ENCODE results near the gene NCAN.
"Not testable (repeated sequence)": the region's sequence is repeated elsewhere in the genome, so short reads cannot be mapped to it uniquely, and the experiment has no call there.

NCAN gene

DNA sequence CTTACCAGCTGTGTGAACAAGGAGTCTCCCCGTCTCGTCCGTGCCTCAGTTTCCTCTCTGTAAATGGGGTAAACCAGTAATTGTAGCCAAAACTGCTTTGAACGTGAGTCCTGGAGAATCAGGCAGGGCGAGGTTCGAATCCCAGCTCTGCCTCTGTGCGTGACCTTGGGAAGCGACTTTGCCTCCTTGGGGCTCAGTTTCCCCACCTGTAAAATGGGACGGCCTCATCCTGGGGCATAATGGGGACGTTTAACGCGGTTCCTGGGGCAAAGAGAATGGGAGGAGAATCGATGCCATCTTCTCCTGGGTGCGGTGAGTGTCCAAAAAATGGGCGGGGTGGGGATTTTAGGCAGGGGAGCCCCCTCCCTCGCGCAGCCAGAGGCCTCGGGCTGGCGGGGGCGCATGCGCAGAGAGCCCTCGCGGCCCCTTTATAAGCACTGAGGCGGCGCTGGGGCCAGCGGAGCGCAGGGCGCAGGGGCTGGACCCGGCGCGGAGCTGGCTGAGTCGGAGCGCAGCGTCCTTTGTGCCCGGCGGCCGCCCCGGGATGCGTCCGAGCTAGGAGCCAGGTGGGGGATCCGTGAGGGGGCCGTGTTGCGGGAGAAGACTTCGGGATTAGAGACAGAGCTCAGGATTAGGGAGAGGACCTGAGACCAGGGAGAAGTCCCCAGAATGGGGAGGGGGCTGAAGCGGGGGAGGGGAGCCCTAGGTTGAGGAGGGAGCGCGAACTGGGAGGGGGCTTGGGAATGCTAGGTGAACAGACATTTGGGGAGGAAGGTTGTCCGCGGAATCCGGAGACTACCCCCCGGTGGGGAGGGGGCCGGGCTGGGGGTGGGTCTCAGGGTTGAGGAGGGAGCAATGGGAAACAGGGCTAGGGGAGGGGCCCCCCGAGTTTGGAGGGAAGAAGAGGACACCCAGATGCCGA is at the start of gene NCAN:
TSS of gene NCAN (plus strand) at position 460 of the 922 bp plus-strand sequence. CDS start 4,996 bp downstream, outside the sequence.
- no peak for DNase-seq (ENCODE audit: low read depth)

DNA sequence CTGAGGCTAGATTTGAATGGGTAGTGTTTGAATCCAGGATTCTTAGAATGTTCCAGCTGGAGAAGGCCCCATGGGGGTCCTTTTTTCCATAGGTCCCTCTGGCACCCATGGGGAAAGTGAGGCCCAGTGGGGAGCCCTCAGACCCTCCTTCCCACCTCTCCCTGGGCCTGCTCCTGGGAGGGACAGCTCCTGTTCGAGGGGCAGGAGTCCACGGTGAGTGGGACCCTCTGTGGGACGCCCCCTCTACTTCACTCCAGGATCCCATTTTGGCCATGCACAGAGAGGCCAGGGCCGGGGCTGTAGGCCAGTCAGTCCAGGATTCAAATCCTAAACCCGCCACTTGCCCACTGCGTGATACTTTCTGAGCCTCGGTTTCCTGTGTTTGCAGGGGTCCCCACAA is 49.3 kb upstream of the NCAN start:
- DNase-seq (ENCODE audit: low read depth), result no peak

DNA sequence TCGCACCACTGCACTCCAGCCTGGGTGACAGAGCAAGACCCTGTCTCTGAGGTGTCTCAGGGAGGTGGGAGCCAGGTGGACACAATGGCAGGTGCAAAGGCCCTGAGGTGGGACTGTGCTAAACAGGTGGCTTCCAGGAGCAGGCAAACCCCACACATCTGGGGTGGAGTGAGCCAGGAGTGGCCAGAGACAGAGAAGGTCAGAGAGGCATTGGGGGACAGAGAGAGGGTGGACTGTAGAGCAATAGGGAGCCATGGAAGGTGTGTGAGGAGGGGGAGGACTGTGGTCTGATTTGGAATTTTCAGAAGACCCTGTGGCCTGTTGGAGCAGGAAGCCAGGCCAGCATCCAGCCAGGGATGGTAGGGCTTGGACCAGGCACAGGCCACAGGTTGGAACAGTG is 46.4 kb upstream of the NCAN start:
- no peak for DNase-seq (ENCODE audit: low read depth)

DNA sequence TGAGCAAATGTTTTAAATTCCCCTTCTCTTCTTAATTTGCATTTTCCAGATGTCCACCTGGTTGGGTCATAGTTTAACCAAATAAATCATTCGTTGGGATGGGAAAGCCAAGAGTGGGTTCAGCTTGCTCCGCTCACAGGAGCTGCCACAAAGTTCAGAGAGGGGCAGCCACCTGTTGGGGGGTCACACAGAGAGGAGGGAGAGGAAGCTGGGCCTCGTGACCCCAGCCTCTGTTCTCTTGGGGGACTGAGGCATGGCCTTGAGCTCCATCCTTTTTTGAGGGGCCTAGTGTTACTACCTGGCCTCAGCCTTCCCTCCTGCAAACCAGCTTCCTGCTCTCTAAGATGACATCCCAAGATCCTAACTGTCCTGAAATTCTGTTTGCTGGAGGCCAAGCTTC is 44.1 kb upstream of the NCAN start:
- DNase-seq (ENCODE audit: low read depth), result no peak

DNA sequence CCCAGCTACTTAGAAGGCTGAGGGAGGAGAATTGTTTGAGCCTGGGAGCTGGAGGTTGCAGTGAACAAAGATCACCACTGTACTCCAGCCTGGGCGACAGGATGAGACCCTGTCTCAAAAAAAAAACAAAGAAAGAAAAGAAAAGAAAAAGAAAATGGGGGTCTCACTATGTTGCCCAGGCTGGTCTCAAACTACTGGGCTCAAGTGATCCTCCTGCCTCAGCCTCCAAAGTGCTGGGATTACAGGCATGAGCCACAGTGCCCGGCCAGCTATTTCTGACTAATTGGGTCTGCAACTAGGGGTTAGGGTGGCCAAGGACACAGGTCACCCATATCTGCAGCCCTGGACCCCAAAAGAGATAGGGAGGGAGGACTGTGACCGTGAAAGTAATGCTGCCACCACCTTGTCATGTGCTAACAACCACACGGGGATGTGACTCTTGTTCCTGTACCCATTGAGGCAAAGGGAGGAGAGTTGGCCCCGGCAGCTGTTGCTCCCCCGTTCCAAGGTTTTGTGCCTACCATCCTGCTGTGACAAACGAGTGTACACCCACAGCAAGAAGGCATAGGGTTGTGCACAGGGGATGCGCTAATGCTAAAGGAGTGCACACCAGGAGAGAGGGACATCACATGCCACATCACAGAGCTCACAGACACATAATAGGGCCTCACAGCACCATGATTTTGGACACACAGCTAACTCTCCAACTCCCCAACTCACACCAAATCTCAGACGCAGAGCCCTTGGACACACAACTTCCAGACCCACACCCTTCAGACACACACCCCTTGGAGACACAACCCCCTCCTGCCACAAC is 42.3 kb upstream of the NCAN start:
- no peak for DNase-seq (ENCODE audit: low read depth)

DNA sequence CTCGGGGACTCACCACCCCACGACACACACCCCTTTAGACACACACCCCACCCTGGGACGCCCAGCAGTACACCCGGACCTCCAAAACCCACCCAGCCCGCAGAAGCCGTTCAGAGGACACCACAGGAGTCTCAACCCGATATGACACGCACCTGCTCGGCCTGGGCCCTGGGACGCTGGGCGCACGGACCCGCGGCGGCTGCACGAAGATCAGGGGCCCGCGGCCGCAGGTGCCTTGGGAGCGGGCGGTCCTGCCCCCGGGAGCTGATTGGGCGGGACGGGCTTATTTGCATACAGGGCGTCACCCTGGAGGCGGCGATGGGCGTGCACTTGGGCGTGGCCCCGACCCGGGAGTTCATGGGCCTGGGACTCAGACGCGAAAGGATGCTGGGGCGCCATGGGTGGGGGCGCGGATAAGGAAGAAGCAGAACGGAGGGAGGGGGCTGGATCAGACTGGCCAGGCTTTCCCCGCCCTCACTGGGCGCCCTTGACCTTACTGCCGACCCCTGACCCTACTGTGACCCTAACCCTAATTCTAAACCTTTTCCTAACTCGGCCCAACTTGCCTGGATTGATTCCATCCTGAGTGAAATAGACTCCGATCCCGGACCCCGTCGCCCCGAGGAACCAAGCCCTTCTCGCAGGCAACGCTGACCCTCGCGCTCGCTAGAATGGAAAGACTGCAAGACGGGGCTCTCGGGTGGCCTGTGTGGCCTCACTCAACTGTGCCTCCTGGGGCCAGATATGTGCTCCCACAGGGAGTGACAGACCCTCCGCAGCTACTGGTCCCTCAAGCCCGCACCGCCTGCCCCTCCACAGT is 41.5 kb upstream of the NCAN start, which contains the start of gene MEF2B:
TSS of gene MEF2B (minus strand) at position 211 of the 820 bp plus-strand sequence. CDS start 19,528 bp downstream, outside the sequence.
- DNase-seq (ENCODE audit: low read depth), result peak; percentile 51

DNA sequence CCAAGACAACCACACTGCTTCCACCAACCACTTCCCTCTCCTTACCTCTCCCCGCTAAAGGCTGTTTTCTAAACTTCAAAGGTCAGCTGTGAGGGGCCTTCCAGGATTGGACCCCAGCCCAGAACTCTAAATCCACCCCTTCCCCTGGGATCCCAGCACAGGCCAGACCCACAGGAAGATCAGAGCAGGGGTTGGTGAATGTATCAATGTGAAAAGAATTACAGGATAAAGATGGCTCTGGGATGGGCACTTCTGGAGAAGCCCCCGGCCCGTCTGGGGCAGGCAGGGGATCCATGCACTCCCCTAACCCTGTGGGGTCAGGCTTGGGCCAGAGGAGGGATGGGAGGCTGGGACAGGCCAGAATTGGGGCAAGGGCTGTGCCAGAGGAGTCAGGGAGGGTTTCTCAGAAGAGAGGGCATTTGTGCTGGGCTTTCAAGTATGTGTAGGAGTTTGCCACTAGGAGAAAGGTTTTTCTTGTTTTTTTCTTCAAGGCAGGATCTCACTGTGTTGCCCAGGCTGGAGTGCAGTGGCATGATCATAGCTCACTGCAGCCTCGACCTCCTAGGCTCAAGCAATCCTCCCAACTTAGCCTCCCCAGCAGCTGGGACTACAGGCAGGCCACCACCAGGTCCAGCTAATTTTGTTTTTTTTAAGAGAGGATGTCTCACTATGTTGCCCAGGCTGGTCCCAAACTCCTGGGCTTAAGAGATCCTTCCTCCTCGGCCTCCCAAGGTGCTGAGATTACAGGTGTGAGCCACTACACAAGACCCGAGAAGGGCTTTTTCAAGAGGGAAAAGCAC is 40.7 kb upstream of the NCAN start:
- no peak for DNase-seq (ENCODE audit: low read depth)

DNA sequence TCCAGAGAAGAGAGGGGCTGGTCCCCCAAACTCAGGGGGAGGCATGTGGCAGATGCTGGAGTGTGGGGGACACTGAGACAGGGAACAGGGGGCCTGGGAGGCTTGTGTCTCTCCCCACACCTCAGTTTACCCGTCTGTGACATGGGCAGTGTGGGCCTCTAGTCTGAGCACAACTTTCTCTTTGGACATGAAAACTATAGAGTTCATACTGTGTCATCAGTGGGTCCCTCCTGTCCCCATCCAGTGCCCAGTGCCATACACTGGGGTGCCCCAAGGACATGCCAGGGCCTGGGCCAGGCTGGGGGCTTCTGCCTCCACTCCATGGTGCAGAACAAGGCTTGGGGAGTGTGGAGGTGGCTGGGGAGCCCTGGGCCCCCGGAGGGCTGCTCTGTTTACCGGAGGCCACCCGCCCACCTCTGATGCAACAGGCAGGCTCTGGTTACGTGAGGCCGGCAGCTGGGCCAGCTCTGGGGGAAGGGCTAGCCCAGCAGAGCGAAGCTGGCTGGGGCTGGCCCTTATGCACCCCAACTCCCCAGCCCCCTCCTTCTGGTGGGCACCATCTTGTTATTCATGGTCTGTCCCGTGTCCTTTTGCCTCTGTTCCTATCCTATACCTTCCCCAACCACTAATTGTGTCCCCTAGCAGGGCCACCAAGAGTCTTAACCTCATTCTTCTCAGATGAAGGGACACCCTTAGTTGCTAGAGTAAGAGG is 39.8 kb upstream of the NCAN start:
- DNase-seq (ENCODE audit: low read depth), result no peak

DNA sequence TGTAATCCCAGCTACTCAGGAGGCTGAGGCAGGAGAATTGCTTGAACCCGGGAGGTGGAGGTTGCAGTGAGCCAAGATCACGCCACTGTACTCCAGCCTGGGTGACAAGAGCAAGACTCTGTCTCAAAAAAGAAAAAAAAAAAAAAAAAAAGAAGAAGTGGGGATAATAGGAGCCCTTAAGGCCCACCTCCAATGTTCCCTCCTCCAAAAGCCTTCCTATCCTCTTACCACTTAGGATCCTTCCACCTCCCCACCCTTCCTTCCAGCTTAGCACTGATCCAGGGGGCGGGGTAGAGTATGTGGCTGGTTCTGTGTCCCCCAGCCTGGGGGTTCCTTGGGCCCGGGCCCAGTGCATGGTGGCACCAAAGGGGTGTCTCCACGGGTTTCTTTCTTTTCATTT is 38.5 kb upstream of the NCAN start:
- not testable (repeated sequence) for DNase-seq (ENCODE audit: low read depth)

DNA sequence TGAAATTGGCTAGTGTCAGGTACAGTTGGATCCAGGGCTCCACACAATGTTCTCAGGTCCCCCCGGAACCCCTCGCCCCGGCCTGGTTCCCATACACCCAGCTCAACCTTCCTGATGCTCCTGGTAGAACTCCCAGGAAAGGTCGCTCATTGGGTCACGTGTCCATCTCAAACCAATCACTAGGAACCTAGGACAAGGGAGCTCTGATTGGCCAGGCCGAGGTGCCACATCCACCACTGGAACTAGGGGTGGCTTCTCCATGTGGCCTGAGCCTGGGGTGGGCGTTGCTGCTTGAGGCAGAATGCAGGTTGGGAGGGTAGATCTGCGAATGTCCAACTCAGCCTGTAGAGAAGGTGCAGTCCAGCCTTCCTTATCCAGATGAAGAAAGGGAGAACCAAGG is 34.8 kb upstream of the NCAN start:
- DNase-seq (ENCODE audit: low read depth), result peak; percentile 26

DNA sequence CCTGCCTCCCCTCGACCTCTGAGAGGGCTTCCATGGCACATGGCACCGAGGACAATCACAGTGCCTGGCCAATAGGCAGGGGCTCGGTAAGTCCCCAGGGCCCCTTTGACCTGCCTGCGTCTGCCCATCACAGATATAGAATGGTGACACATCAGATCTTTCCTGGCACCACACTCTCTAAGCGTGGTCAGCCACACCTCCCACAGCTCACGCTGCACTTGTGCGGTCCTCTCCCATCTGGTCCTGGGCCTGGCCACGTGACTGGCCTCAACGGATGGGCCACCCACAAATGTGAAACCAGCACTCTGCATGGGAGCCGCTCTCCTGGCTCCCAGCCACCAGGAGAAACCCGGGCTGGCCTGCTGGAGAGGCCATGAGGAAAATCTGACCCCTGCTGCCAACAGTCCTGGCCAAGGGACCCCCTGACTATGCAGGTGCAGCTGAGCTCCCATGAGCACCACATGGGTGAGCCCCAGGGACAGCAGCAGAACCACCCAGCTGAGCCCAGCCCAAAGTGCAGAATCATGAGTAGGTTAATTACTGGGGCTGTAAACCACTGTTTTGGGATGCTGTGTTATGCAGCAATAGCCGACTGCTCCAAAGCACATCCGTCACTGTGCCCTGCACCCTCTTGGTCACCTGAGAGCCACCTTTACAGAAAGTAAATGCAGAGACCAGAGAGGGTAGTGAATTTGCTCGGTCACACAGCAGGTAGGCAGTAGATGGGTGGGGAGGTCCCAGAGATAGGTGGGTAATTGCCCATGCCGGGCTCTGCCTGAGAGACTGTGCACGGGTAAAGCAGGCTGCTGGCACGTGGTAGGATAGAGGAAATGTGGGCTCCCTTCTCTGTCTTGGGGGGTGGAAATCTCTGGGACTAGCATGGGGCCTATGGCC is 32.0 kb upstream of the NCAN start:
- DNase-seq (ENCODE audit: low read depth), result no peak

DNA sequence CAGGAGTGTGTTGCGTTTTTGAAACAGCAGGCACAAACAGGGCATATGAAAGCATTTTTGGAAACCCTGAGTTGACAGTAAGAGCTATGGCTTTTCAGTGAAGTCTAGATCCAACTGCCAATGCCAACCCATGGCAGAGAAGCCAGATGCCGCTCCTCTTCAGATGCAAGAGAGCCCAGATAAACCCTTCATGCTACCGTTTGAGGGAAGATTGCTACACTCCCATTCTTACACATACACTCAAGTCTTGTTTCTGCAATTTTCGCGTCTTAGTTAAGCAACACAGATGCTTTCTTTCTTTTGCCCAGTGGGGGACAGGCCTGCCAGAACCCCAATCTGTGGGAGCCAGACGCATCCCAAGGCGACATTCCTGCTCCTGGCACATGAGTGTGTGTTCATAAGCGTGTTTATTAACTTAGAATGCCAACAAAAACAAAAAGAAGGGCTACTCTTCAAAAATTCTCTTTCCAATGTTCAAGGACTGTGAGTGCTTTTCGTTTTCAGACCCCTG is 30.2 kb upstream of the NCAN start:
- no peak for DNase-seq (ENCODE audit: low read depth)

DNA sequence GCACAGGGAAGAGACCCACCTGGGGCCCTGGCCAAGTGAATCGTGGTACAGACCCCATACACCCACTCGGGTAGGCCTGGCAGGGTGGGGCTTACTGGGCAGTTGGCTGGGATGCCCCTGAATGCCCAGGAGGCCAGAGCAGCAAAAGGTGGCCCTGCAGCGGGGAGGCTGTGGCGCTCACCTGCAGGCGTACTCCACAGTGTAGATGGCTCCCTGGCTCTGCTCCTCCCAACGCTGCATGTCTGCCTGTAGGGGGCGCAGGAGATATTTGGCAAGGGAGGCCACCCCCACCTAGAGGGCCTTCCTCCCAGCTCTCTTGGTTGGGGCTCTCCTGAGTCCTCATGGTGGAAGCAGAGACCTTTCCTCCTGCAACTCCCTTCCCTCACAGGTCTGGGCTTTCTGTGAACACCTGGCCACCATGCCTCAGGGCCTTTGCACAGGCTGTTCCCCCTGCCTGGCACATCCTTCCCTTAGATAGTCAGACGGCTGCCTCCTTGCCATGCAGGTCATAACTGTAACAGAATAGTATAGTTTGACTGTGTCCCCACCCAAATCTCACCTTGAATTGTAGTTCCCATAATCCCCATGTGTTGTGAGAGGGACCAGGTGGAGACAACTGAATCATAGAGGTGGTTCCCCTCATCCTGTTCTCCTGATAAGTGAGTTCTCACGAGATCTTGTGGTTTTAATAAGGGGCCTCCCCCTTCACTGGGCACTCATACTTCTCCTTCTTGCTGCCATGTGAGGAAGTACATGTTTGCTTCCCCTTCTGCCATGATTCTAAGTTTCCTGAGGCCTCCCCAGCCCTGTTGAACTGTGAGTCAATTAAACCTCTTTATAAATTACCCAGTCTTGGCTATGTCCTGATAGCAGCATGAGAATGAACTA is 25.7 kb upstream of the NCAN start:
- peak; percentile 72 for DNase-seq (ENCODE audit: low read depth)

DNA sequence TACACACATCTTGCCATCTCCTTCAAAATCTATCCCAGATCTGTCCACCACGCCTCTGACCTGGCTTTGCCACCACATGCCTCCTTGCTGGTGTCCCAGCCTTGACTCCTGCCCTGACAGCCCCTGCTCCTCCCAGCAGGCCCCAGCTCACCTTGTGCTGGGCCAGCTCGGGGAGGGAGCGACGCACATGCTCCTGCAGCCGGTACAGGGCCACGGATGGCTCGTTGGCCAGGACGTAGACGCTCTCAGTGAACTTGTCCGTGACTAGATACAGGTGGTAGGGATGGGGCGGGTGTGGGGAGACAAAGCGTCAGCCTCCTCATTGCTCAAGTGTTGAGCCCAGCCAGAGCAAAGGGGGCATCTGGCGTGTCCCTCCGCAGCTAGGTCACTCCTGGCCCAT is 25.0 kb upstream of the NCAN start:
- no peak for DNase-seq (ENCODE audit: low read depth)

DNA sequence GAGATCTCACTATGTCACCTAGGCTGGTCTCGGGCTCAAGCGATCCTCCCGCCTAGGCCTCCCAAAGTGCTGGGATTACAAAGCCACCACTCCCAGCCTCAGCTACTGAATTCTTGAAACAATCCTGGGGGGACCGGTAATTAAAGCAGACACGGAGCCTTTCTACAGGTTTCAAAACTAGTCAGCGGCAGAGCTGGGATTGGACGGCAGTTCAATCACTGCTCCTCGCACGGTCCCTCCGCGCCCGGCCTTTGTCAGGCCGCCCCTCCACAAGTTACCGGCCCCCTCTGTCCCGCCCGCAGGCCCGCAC is 20.0 kb upstream of the NCAN start:
- peak; percentile 21 for DNase-seq (ENCODE audit: low read depth)

DNA sequence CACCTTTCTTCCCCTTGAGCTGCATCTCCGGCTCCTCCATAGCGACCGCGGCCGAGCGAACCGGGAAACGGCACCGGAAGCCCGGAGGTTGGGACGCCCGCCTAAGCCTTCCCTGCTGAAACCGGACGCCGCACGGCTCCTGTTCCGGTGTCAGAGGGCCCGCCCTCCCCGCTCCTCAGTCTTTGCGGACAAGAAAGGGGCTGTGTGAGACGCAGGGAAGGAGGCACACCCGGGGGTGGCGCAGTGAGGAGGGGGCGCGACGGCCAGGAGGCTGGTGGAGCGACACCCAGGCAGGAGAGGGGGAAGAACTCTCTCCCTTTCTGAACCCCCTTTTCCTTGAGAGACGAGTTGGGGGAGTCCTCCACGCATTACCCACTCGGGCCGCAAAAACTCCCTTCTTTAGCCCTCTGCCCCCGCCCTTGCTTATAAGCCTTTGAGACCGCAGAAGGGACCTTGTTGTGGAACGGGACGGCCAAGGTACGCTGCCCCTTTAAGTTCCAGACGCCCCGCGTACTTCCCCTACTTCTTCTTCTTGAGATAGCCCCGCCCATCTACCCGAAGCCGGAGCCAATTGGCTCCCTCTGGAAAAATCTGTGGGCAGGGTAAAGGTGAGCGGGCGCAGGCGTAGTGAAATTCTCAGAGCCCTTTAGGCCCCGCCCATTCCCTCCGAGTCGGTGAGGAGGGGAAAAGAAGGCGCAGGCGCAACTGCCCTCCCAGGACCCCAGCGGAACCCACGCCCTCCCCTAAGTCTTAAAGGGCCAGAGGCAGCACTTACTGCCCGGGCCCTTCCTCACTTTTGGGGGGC is 19.5 kb upstream of the NCAN start, which contains the start of the genes BORCS8 and RFXANK:
TSS of gene BORCS8 (minus strand) at position 75 of the 805 bp plus-strand sequence. CDS start at position 40, 35 bp downstream.
TSS of gene RFXANK (plus strand) at position 181 of the 805 bp plus-strand sequence. CDS start 1,689 bp downstream, outside the sequence.
- DNase-seq (ENCODE audit: low read depth), result peak; percentile 100

DNA sequence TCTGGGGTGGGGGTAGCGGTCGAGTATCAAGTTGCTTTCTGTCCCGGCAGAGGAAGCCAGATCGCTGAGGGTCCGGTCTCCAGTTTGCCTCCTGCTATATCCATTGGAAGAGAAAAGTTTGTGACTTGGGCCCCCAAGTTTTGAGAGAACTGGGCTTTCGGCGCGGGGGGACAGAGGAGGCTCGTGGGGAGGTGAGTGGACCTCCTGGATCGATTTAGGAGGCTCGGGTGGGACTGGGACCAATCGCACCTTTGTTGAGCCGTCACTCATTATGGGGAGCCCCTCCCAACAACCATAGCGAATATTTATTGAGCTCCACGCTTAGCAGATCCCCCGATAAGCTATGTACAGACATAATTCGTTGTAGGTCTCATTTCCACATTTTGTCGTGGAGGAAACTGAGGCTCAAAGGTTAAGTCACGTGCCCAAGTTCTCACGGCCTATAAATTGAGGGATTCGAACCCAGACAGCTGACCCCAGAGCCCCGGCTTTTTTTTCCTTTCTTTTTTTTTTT is 18.8 kb upstream of the NCAN start:
- no peak for DNase-seq (ENCODE audit: low read depth)
